ENCODE data around the gene ADGRG3.
A peak's percentile ranks its signal among the peaks of the same experiment; 100 is the strongest.

GRCh38 chr16:57699481-57699880, 31.4 kb downstream of the ADGRG3 start:
- no peak for TF ChIP-seq THAP8 (CRISPR knock-in tag; IDR thresholded peaks at IDR 0.05; ENCODE audit: borderline replicate concordance)
- TF ChIP-seq NFIC (IDR thresholded peaks at IDR 0.05; ENCODE audit: low read length) = no peak
- no peak for TF ChIP-seq ZNF577 (CRISPR knock-in tag; IDR thresholded peaks at IDR 0.05; ENCODE audit: borderline replicate concordance, low read depth)
- TF ChIP-seq CTCF (CRISPR knock-in tag; IDR thresholded peaks at IDR 0.05) = no peak
- no peak for TF ChIP-seq ZNF563 (CRISPR knock-in tag; IDR thresholded peaks at IDR 0.05)
- 0 out of 2 replicates have a peak, but pooled peaks have one; percentile 10 for TF ChIP-seq ELF1 (CRISPR knock-in tag; IDR thresholded peaks at IDR 0.05)
- TF ChIP-seq NFE2 (CRISPR knock-in tag; IDR thresholded peaks at IDR 0.05) = no peak
- TF ChIP-seq SIN3A (IDR thresholded peaks at IDR 0.05; ENCODE audit: borderline replicate concordance, low read depth, low read length) = no peak

All from HepG2 (cell line).